GM18907 (cell line): ENCODE results near the gene SOX8.
"Not testable (repeated sequence)": the region's sequence is repeated elsewhere in the genome, so short reads cannot be mapped to it uniquely, and the experiment has no call there.

Source experiments
- ATAC-seq: cut with Tn5 transposase; IDR thresholded peaks from one replicate; pipeline ENCODE4 v1.9.1; 2021; ENCODE audit warnings: mild to moderate bottlenecking, moderate library complexity; ENCODE audit not compliant: unreplicated experiment

The SOX8 gene

DNA sequence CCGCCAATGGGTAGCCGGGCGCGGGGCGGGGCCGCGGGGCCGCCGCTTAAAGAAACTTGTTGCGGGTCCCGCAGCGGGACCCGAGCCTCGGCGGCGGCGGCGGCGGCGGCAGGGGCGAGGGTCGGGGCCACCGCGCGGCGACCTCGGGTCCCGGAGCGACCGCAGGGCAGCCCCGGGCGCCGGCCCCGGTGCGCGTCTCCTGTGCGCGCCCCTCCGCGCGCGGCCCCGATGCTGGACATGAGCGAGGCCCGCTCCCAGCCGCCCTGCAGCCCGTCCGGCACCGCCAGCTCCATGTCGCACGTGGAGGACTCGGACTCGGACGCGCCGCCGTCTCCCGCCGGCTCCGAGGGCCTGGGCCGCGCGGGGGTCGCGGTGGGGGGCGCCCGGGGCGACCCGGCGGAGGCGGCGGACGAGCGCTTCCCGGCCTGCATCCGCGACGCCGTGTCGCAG lies at the start of gene SOX8:
SOX8 (plus strand) TSS at position 76 of the 450 bp plus-strand sequence; CDS start at position 229, 153 bp downstream.
- no peak for ATAC-seq

DNA sequence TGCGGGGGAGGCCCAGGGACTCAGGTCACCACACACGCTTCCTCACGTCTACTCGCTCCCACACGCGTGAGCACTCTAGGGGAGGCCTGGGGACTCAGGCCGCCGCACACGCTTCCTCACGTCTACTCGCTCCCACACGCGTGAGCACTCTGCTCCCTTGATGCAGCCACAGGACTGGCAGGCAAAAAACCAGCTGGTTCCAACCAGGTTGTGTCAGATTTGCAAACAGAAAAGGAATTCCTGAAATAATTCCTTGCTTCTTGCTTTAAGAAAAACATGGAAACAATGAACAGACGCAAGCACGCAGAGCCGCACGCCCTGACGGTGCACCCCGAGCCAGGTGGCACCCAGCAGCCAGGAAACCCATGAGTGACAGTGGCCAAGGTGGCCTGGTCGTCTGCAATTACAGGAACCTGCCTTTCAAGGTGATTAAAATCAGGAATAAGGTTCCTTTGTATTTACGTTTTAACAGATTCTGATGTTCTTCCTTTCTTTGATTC lies 48.7 kb upstream of the SOX8 start:
- ATAC-seq: no peak

DNA sequence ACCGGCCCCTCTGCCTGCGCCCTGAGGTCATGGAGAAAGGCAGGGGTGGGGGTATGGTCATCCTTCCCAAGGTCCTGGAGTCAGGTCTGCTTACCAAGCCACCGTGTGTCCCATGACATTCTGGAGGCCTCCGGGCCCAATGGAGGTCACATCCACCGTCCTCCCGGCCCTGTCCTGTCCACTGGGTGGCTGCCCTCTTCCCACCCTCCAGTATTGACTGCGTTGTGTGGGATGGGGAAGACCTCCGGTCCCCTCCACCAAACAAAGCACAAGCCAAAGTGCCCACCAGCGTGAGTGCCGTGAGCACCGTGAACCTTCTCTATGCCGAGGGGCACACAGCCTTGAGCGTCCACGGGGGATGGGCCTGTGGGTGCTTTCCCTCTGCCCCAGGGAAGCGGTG lies 48.0 kb upstream of the SOX8 start:
- ATAC-seq: no peak

DNA sequence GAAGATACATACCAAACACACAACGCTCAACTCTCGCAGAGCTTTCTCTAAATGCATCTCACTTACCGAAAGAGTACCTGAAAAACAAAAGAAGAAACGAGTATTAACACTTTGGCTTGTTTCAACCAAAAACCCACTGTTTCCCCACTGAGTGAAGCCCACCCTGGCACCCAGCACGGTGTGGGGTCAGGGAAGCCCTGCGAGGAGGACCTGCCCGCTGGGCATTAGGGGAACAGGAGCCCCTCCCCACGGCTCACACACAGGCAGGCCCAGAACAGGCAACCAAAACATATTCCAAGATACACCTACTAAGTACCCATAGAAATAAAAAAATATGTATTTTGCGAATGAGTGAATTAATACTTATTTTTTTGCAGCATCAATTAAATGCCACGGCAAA lies 47.4 kb upstream of the SOX8 start:
- no peak for ATAC-seq

DNA sequence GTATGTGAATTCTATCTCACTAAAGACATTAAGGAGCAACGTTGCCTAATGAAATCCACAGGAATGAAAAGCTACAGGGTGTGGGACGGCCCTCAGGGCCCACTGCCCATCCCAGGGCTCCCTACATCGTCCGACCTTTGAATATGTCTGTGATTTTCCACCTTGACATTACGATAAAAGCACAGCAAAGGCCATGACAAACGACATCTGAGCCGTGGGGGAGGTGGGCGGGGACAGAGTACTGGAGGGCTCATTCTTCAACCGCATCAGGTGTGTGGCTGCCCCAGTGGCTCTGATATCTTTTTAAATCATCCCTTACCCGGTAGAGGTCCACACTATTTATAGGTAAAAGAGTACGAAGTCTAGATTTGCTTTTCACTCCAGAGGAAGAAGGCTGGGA lies 45.9 kb upstream of the SOX8 start:
- ATAC-seq: no peak

DNA sequence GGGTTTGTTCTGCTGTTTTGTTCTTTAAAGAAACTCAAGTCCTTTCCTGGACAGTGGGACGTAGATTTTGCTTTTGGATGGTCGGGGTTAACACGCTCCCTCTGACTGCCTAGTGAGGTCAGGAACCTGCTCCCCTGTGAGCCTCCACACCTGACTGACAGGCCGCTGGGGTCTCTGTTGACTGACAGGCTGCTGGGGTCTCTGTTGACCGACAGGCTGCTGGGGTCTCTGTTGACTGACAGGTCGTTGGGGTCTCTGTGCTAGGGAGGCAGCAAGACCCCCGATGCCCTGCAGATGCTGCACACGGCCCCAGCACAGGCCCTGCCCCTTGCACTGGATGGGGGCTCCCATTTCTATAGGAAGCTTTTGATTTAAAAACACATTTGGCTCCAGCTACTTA lies 44.3 kb upstream of the SOX8 start:
- no peak for ATAC-seq

DNA sequence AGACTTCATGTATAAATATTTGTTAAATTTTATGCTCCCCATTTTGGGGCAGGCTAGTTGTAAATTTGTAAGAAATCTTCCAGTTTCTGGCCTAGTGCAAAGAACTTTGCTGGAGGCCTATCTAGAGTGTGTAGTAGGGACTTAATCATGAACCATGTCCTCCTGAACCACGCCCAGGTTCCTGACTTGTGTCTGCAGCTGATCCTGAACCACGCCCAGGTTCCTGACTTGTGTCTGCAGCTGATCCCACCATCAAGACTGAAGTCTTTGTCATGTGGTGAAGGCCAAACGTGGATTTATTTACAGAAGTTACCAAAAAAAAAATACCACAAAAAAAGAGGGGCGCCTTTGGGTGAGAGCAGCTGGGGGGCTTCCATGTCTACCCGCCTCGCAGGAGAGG lies 43.8 kb upstream of the SOX8 start:
- ATAC-seq: no peak

DNA sequence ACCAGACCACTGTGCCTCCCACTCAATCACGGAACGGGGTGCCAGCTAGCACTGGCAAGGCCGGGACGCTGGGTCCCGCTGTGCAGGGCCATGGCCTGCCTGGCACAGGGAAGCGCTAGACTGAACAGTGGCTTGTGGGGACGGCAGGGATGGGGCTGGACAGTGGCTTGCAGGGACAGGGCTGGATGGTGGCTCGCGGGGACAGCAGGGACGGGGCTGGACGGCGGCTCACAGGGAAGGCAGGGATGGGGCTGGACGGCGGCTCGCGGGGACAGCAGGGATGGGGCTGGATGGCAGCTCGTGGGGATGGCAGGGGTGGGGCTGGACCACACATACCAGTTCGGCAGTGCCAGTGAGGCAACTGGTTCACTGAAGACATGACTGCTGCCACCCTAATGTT lies 43.4 kb upstream of the SOX8 start:
- no peak for ATAC-seq

DNA sequence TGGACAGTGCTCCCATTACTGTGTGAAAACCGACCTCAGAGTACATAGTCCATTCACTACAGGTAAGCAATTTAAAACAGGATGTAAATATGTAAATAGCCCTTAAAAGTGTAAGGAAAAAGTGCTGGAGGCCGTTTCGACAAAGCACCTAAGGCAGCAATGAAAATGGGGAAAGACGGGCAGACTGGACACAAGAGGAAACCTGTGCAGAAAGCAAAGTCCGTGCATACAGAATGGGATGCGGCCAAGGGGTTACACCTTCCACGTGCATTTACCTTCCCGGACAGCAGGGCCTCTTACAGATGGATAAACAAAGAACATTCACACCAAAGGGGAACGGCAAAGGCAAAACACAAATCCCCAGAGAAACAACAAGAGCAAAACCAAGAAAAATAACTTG lies 42.8 kb upstream of the SOX8 start:
- no peak for ATAC-seq

DNA sequence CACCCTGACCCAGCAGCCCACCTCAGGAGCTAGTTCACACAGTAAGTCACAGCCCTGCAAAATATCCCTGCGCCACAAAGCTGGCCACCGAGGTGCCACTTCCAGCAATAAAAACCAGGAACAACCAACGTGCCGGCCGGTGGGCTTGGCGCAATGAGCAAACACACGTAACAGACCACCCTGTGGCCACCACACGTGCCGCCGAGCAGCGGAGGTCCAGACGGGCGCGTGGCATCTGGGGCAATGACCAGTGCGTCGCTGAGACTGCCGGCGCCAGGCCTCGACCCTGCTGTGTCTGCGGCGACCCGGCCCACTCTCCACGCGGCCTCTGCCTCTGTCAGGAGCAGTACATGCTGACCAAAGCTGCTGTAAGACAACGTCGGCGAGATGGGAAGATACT lies 42.3 kb upstream of the SOX8 start:
- ATAC-seq: no peak

DNA sequence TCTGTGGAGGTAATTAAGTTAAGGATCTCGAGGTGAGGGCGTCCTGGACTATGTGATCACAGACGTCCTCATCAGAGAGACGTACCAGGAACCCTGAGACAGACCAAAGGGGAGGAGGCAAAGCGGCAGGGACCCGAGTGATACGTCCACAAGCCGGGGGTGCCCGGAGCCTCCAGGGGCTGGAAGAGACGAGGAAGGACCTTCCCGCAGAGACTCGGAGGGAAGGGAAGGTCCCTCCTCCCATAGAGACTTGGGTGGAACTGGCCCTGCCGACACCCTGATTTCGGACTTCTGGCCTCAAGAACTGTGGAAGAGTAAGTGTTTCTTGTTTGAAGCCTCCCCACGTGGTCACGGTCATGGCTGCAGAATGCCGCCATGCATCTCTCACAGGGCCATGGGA lies 41.6 kb upstream of the SOX8 start:
- ATAC-seq: no peak

DNA sequence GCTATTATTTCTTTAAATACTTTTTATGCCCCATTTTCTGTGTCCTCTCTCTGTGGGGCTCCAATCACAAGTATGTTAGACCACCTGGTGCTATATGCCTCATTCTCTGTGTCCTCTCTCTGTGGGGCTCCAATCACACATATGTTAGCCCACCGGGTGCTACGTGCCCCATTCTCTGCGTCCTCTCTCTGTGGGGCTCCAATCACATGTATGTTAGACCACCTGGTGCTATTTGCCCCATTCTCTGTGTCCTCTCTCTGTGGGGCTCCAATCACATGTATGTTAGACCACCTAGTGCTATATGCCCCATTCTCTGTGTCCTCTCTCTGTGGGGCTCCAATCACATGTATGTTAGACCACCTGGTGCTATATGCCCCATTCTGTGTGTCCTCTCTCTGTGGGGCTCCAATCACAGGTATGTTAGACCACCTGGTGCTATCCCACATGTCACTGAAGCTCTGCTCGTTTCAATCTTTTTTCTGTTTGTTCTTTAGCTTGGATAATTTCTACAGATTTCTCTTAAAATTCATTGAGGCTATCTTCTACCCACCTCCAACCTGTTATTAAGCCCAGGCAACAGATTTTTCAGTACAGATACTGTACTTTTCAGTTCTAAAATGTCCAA lies 39.0 kb upstream of the SOX8 start:
- no peak for ATAC-seq

DNA sequence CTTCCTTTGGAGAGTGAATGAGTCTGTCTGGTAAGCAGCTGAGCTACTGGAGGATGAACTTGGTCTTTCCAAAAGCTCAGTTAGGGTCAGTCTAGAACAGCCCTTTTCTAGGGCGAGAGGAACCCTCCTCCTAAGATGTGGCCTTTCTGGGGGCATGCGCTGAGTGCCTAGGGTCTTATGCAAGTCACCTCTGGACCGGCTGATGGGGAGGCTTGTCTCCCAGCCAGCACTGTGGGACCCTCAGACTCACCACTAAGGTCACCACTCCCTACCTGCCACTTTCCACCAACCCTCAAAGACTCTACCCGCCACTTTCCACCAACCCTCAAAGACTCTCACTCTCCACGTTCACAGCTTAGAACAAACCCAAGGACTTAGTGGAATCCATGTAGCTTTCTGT lies 37.6 kb upstream of the SOX8 start:
- ATAC-seq: no peak

DNA sequence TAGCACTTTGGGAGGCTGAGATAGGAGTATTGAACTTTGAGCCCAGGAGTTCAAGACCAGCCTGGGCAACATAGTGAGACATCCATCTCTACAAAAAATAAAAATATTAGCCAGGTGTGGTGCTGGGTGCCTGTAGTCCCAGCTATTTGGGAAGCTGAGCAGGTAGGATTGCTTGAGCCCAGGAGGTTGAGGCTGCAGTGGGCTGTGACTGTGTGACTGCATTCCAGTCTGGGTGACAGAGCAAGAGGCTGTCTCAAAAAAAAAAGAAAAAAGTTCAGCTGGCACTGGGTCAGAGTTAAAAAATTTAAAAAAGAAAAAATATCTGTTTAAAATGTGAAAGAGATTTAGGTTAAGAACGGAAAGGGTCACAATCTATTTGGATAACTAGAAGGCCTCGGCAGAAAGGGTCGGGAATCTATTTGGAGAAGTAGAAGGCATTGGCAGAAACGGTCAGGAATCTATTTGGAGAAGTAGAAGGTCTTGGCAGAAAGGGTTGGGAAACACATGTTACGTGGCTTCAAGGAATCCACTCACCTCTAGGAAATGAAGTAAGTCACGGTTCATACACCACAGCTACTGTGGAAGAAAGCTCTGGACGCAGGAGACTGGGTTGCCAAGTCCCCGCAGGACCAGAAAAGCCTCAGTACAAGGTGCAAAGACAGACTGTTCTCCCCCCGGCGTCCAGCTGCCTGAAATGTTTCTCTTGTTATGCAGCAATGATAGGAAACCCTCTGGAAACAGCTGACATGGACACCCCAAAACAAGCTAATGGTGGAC lies 36.1 kb upstream of the SOX8 start:
- ATAC-seq: no peak

DNA sequence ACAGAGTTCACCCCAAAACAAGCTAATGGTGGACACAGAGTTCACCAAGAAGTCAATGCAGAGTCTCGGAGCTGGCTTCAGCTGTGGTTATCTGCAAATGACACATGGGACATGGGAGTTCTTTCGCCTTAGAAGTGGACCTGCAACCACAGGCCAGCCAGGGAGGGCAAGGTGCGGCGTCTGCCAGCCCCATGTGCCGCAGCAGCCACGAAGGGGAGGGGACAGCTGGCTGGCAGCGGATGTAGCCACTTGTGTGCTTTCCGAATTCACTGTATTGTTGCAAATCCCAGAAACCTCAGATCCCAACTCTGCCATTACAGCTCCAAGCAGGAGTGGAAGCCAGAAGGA lies 35.5 kb upstream of the SOX8 start:
- ATAC-seq: no peak

DNA sequence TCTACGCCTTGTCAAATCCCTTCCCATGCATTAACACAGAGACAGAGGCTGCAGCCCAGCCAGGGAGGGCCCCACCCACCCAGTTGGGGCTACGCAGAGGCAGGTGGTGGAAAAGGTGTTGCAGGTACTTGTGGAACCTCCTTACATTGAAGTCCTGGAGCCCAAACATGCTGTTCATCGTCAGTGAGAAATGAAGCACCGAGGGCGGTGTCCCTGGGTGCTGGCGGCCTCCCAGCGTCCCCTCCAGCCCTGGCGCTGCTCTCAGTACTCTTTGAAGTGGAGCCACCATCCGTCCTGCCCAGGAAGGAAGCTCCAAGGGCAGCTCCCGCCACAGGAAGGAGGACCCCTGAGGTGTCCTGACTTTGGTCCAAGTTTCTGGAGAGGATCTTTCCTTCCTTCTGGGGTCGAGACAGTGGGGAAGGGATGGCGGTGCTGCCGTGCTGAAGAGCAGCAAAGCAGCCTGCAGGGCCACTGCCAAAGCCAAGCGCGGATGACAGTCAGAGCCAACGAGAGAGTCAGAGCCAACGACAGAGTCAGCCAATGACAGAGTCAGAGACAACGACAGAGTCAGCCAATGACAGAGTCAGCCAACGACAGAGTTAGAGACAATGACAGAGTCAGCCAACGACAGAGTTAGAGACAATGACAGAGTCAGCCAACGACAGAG lies 34.2 kb upstream of the SOX8 start:
- no peak for ATAC-seq

DNA sequence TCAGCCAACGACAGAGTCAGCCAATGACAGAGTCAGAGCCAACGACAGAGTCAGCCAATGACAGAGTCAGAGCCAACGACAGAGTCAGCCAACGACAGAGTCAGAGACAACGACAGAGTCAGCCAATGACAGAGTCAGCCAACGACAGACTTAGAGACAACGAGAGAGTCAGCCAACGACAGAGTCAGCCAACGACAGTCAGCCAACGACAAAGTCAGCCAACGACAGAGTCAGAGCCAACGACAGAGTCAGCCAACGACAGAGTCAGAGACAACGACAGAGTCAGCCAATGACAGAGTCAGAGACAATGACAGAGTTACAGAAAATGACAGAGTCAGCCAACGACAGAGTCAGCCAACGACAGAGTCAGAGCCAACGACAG lies 33.7 kb upstream of the SOX8 start:
- not testable (repeated sequence) for ATAC-seq

DNA sequence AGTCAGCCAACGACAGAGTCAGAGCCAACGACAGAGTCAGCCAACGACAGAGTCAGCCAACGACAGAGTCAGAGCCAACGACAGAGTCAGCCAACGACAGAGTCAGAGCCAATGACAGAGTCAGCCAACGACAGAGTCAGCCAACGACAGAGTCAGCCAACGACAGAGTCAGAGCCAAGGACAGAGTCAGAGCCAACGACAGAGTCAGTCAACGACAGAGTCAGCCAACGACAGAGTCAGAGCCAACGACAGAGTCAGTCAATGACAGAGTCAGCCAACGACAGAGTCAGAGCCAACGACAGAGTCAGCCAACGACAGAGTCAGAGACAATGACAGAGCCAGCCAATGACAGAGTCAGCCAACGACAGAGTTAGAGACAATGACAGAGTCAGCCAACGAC lies 32.8 kb upstream of the SOX8 start:
- ATAC-seq: not testable (repeated sequence)

DNA sequence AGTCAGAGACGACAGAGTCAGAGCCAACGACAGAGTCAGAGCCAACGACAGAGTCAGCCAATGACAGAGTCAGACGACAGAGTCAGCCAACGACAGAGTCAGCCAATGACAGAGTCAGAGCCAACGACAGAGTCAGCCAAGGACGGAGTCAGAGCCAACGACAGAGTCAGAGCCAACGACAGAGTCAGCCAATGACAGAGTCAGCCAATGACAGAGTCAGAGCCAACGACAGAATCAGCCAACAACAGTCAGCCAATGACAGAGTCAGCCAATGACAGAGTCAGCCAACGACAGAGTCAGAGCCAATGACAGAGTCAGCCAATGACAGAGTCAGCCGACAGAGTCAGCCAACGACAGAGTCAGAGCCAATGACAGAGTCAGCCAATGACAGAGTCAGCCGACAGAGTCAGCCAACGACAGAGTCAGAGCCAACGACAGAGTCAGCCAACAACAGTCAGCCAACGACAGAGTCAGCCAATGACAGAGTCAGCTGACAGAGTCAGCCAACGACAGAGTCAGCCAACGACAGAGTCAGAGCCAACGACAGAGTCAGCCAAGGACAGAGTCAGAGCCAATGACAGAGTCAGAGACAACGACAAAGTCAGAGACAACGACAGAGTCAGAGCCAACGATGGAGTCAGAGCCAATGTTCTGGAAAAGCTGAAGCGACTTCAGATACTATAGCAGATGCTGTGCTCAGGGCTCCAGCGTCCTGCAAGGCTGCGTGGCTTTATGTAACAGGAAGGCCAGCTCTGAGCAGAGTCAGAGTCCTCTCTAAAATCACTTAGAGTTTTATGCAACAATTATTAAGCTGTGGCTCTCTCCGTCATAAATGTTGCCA lies 30.6 kb upstream of the SOX8 start:
- ATAC-seq: not testable (repeated sequence)

DNA sequence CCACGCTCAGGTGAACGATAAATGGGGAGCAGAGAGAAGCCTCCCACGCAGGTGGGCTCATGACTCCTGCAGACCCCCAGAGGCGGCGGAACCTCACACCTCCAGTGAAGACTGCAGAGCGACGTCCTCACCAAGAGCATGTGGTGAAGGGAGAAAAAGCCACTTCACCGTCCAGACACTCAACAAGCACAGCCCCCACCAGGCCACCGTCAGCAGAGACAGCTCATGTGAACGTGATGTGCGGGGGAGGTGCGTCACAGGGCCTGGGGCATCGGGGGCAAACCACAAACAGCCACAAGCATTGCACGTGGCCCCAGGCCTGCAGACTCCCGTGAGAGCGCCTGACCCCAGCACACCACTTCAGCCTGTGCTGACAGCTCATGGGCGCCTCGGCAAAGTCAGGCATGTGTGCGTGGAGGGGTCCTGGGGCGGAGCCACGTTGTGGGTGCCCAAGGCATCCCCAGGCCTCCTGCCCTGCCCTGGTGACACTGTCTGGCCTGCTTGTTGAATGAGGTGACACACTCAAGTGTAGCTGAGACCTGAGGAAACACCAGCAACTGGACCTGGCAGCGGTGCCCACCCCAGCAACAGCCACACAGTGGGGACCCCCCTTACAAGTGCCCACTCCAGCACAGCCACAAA lies 29.8 kb upstream of the SOX8 start:
- no peak for ATAC-seq

DNA sequence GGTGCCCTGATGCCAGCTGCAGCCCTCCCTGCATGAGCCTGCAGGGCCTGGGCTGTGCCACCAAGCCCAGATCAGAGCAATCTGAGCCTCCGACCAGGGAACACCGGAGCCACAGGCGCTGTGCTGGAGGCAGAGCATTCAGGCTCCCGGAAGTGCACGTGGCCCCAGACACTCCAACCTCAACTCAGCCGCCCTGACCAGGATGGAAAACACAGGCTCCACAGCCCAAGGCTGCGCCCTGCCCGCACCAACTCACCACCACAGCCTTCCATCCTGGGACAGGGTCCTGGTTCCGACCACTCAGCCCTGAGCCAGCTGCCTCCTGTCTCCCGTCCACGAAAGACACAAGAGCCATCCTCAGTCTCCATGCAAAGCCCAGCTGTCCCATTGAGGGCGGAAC lies 29.2 kb upstream of the SOX8 start:
- ATAC-seq: no peak
